Peyer's patch (tissue), 4 donors: ENCODE measurements around the gene CPXM2.

ENCODE experiments used
- CTCF ChIP-seq, 6 experiments: fragments of 450-650 bp in 4 of 6; fragments of 200-600 bp in 2 of 6; sonication (generic) in 1 of 6; IDR thresholded peaks; one replicate each; pipeline ENCODE4 v1.5.1; 2017 to 2019; ENCODE audit warnings: antibody characterized with exemption in 6 of 6, mild to moderate bottlenecking in 3 of 6, moderate library complexity in 1 of 6
- POLR2A ChIP-seq, 2 donors: fragments of 450-650 bp; IDR thresholded peaks; one replicate each; pipeline ENCODE4 v1.5.1; 2017; ENCODE audit warnings: antibody characterized with exemption in 2 of 2, mild to moderate bottlenecking in 2 of 2, moderate library complexity in 2 of 2

- no peak for TF ChIP-seq CTCF (IDR thresholded peaks at IDR 0.05)
- no peak for TF ChIP-seq POLR2A (IDR thresholded peaks at IDR 0.05)
Observed at GRCh38 chr10:123729523-123729922, 162.1 kb downstream of the CPXM2 start.
